ENCODE data around the gene RNF103.

RNF103 gene

GRCh38 chr2:86556508-86556907 lies 67.2 kb downstream of the RNF103 start:
- Histone ChIP-seq H3K27me3 (ENCODE audit: control insufficient read depth in 5 of 5, insufficient read depth in 4 of 5, low read length in 5 of 5) (no peaks in the 10 kb centered on the region), H3K4me3 (ENCODE audit: low read depth in 1 of 5, low read length in 5 of 5) (no peak overlapping the region), H3K9ac (ENCODE audit: low read length in 5 of 5) (no peak overlapping the region), H3K9me3 (ENCODE audit: control insufficient read depth in 5 of 5, low read length in 5 of 5) (no peaks in the 10 kb centered on the region), H3K4me1 (ENCODE audit: control insufficient read depth in 5 of 5, insufficient read depth in 5 of 5, low read length in 5 of 5) (peaks cover 0 to 7% (median 2%) of the 10 kb centered on the region in 5 donors), H3K27ac (ENCODE audit: low read depth, low read length) (no peak overlapping the region), H3K36me3 (ENCODE audit: control insufficient read depth in 5 of 5, insufficient read depth in 5 of 5, low read length in 5 of 5) (peaks cover 0 to 5% (median 0%) of the 10 kb centered on the region in 5 donors)

Measured in subcutaneous abdominal adipose tissue (tissue), 5 donors.